Keratinocyte (primary cell): ENCODE data around the gene TRAF1. TPM values are rescaled to one million over a fixed set of nuclear protein-coding genes. Genes with fewer than 3 reads are reported as not detected.

ENCODE experiments used
- DNase-seq: peaks from one replicate; pipeline ENCODE4 v3.0.0-alpha.2; 2011; ENCODE audit warnings: low read depth, missing footprints, low spot score
- FAIRE-seq: peaks from 2 replicates; lab custom pipeline; 2011; peaks lifted over from hg19 to GRCh38; lab: Jason Lieb, UNC
- H2AFZ ChIP-seq: 2 replicates; pipeline ENCODE4 v1.6.0; 2012; ENCODE audit warnings: low read length, control low read depth, inconsistent platforms; ENCODE audit not compliant: control insufficient read depth
- H3K27ac ChIP-seq: 2 replicates; pipeline ENCODE4 v1.5.1; 2011; ENCODE audit warnings: low read length; ENCODE audit not compliant: control insufficient read depth, insufficient read depth
- H3K27me3 ChIP-seq: 3 replicates; pipeline ENCODE4 v1.6.0; 2011; ENCODE audit warnings: low read length; ENCODE audit not compliant: control insufficient read depth, insufficient read depth; ENCODE audit errors: extremely low read depth
- H3K36me3 ChIP-seq, 2 experiments: 2 replicates in 1 of 2; 3 replicates in 1 of 2; pipeline ENCODE4 v1.5.1; 2011; ENCODE audit warnings: low read length in 2 of 2, mild to moderate bottlenecking in 1 of 2; ENCODE audit not compliant: control insufficient read depth in 2 of 2, insufficient read depth in 2 of 2; ENCODE audit errors: extremely low read depth in 1 of 2
- H3K4me1 ChIP-seq: 3 replicates; pipeline ENCODE4 v1.5.1; 2011; ENCODE audit warnings: low read length; ENCODE audit not compliant: control insufficient read depth, insufficient read depth; ENCODE audit errors: extremely low read depth
- H3K4me2 ChIP-seq: 3 replicates; pipeline ENCODE4 v1.6.0; 2011; ENCODE audit warnings: low read depth, low read length; ENCODE audit not compliant: control insufficient read depth, insufficient read depth; ENCODE audit errors: extremely low read depth
- H3K4me3 ChIP-seq, 3 experiments: fragments of 200-600 bp in 1 of 3; sonication (generic) in 1 of 3; 2 replicates in 2 of 3; 3 replicates in 1 of 3; pipeline ENCODE4 v1.5.1; 2011 to 2016; ENCODE audit warnings: low read length in 3 of 3, mild to moderate bottlenecking in 3 of 3, control low read depth in 2 of 3, inconsistent platforms in 1 of 3, low read depth in 1 of 3, mixed read lengths in 1 of 3, mixed run types in 1 of 3, moderate library complexity in 1 of 3; ENCODE audit not compliant: control insufficient read depth in 2 of 3, insufficient read depth in 2 of 3; ENCODE audit errors: extremely low read depth in 1 of 3
- H3K79me2 ChIP-seq: 2 replicates; pipeline ENCODE4 v1.6.0; 2012; ENCODE audit warnings: low read length; ENCODE audit not compliant: control insufficient read depth, insufficient read depth
- H3K9ac ChIP-seq: 3 replicates; pipeline ENCODE4 v1.6.0; 2011; ENCODE audit warnings: low read length; ENCODE audit not compliant: control insufficient read depth, insufficient read depth; ENCODE audit errors: extremely low read depth
- H3K9me1 ChIP-seq: 3 replicates; pipeline ENCODE4 v1.6.0; 2011; ENCODE audit warnings: low read length; ENCODE audit not compliant: control insufficient read depth, insufficient read depth; ENCODE audit errors: extremely low read depth
- H3K9me3 ChIP-seq: 2 replicates; pipeline ENCODE4 v1.5.1; 2012; ENCODE audit warnings: low read depth, low read length; ENCODE audit not compliant: control insufficient read depth
- H4K20me1 ChIP-seq: 3 replicates; pipeline ENCODE4 v1.6.0; 2011; ENCODE audit warnings: low read length; ENCODE audit not compliant: control insufficient read depth, insufficient read depth; ENCODE audit errors: extremely low read depth
- EZH2 ChIP-seq: IDR thresholded peaks from one replicate; pipeline ENCODE4 v1.6.1; 2012; ENCODE audit warnings: inconsistent platforms, mild to moderate bottlenecking, low read length, moderate library complexity
- dilution Hi-C: fragments of 300-500 bp; cut with MboI; formaldehyde crosslinking; loops from one replicate; pipeline ENCODE4 v1.7.0; 2020; ENCODE audit warnings: low sequenced_read_pairs; ENCODE audit not compliant: extremely low pct_ligation_motif_present
- polyA plus RNA-seq, 5 experiments: library from polyadenylated mRNA; depleted of rRNA in 3 of 5; stranded (reverse) in 3 of 5; stranded (forward) in 1 of 5; unstranded in 1 of 5; fragments of >200 nt; gene quantifications; 1 replicate in 1 of 5; 2 replicates in 3 of 5; 3 replicates in 1 of 5; pipeline versions ENCODE4 v1.2.1 to v1.2.3, GENCODE V29; 2011 to 2012; ENCODE audit warnings: missing spikeins in 2 of 5, low read depth in 1 of 5, low replicate concordance in 1 of 5
- TF ChIP-seq, protein P1 (sequence below), 3 experiments: IDR thresholded peaks in 1 of 3; conservative IDR thresholded peaks in 1 of 3; optimal IDR thresholded peaks in 1 of 3; 2 replicates in 2 of 3; 3 replicates in 1 of 3; pipeline versions ENCODE3 to v1.5.1; 2011; ENCODE audit warnings: low read length in 3 of 3, mild to moderate bottlenecking in 3 of 3, moderate library complexity in 2 of 3, control low read depth in 1 of 3, inconsistent platforms in 1 of 3; ENCODE audit not compliant: insufficient read depth in 2 of 3; ENCODE audit errors: extremely low read depth in 1 of 3

The TRAF1 gene
- polyA plus RNA-seq, 1 donor (not counting 4 experiments of a cell fraction or from before 2014, with no cell fraction given), result 1.2 TPM

DNA sequence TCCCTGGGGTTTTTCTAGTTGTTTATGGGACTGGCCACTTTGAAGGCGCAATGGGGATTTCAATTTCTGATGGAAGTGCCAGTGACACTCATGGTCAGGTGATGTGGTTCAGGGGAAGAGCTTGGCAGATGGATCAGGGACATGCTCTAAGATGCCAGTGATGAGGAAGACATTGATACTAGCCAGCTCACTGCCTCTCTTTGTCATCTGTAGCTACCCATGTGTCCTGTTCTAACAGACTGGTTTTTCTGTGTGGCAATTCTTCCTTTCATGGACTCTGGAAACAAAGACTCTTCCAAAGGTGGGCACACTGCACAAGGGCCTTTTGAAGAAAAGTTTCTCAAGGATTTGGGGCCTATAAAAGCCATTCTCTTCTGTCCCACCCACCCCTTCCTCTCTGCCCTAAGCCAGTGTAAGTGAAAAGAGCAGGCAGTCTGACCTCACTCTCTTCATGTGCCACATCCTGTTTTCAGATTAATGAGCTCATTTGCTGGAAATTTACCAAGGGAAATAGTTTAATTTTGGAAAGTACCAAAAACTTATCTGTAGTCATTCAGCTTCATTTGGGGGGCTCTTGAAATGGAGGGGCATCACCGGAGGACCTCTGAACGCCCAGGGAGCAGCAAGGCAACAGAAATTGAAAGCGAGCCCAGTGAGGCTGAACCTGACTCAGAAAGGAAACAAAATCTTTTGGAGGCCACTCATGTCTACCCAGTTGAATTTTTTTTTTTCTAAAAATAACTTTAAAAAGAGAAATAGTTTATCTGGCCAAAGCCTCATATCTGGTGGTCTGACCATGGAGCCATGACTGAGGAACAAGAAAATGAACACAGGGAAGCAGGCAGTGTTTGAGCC, 4.9 kb upstream of the TRAF1 start:
- peak overlapping the region; percentile 45 for H3K9ac ChIP-seq
- H3K4me3 ChIP-seq, result no peak overlapping the region
- dilution Hi-C loops, result no loop called here
- H3K79me2 ChIP-seq, result no peaks in the 10 kb centered on the region
- peak overlapping the region; percentile 50 for H2AFZ ChIP-seq
- H3K4me1 ChIP-seq, result peaks cover 49% of the 10 kb centered on the region
- no peaks in the 10 kb centered on the region for H3K27me3 ChIP-seq
- no peak for TF ChIP-seq EZH2
- TF ChIP-seq, protein P1, sequence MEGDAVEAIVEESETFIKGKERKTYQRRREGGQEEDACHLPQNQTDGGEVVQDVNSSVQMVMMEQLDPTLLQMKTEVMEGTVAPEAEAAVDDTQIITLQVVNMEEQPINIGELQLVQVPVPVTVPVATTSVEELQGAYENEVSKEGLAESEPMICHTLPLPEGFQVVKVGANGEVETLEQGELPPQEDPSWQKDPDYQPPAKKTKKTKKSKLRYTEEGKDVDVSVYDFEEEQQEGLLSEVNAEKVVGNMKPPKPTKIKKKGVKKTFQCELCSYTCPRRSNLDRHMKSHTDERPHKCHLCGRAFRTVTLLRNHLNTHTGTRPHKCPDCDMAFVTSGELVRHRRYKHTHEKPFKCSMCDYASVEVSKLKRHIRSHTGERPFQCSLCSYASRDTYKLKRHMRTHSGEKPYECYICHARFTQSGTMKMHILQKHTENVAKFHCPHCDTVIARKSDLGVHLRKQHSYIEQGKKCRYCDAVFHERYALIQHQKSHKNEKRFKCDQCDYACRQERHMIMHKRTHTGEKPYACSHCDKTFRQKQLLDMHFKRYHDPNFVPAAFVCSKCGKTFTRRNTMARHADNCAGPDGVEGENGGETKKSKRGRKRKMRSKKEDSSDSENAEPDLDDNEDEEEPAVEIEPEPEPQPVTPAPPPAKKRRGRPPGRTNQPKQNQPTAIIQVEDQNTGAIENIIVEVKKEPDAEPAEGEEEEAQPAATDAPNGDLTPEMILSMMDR (optimal IDR thresholded peaks at IDR 0.05 in 1 of 3, IDR thresholded peaks at IDR 0.05 in 1 of 3, conservative IDR thresholded peaks at IDR 0.05 in 1 of 3; ENCODE audit: extremely low read depth in 1 of 3, insufficient read depth in 2 of 3, low read length in 3 of 3), result no peak
- H3K27ac ChIP-seq, result peak overlapping the region; percentile 72
- peak; percentile 52 for FAIRE-seq
- DNase-seq, result no peak
- peak overlapping the region; percentile 45 for H3K4me2 ChIP-seq
- no peaks in the 10 kb centered on the region for H3K9me1 ChIP-seq
- no peaks in the 10 kb centered on the region for H3K9me3 ChIP-seq
- H3K36me3 ChIP-seq, result no peaks in the 10 kb centered on the region
- H4K20me1 ChIP-seq, result no peaks in the 10 kb centered on the region

DNA sequence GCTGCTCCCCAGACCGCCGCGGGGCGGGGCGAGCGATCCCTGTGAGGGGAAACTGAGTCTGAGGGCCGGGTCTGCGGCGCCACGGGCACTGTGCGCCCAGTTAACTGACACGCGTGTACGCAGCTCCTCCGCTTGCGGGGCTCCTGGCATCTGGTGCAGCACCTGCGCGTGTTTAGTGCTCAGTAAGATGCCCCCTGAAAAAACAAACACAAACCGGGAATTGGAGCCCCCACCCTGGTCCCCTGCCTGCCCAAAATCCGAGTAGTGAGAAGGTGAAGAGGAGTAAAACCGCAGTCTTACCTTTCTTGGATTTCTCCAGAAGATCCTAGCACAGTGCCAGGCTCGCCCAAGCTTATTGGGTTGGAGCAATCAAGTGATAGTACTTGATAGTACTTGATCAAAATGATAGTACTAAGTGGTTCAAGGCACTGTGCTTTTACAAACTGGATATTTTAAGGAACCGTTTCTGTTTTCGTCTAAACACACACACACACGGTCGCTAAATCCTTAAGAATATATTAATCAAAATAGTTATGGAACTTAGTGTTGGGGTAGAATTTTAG, 2.7 kb upstream of the TRAF1 start:
- Histone ChIP-seq H3K9ac (peak overlapping the region; percentile 71), H3K4me2 (peak overlapping the region; percentile 89), H3K4me3 (peak overlapping the region; percentile 52 to 71 (median 67)), H3K9me1 (no peaks in the 10 kb centered on the region), H4K20me1 (no peaks in the 10 kb centered on the region), H3K36me3 (no peaks in the 10 kb centered on the region), H3K27ac (peak overlapping the region; percentile 47), H2AFZ (peak overlapping the region; percentile 80), H3K27me3 (no peaks in the 10 kb centered on the region), H3K79me2 (no peaks in the 10 kb centered on the region), H3K4me1 (peaks cover 32% of the 10 kb centered on the region), H3K9me3 (no peaks in the 10 kb centered on the region)
- FAIRE-seq, result no peak
- dilution Hi-C loops, result no loop called here
- no peak for DNase-seq
- TF ChIP-seq EZH2, result no peak
- TF ChIP-seq, protein P1 (optimal IDR thresholded peaks at IDR 0.05 in 1 of 3, IDR thresholded peaks at IDR 0.05 in 1 of 3, conservative IDR thresholded peaks at IDR 0.05 in 1 of 3; ENCODE audit: extremely low read depth in 1 of 3, insufficient read depth in 2 of 3, low read length in 3 of 3), result peak in 1 of 3 experiments; percentile 2
